Stomach (tissue), 4 donors: ENCODE data around the gene CHCHD6.

Experiments
- CTCF ChIP-seq, 7 experiments: fragments of 450-650 bp in 4 of 7; fragments of 200-600 bp in 3 of 7; sonication (generic) in 3 of 7; IDR thresholded peaks; one replicate each; pipeline ENCODE4 v1.5.1; 2016 to 2019; ENCODE audit warnings: antibody characterized with exemption in 7 of 7, control low read depth in 2 of 7, mild to moderate bottlenecking in 1 of 7
- EP300 ChIP-seq: sonication (generic); formaldehyde crosslinking; IDR thresholded peaks from one replicate; pipeline ENCODE4 v1.6.1; 2017; ENCODE audit warnings: antibody characterized with exemption
- POLR2A ChIP-seq, 4 donors: fragments of 450-650 bp; IDR thresholded peaks; one replicate each; pipeline ENCODE4 v1.6.1; 2016; ENCODE audit warnings: antibody characterized with exemption in 4 of 4, control low read depth in 2 of 4, mild to moderate bottlenecking in 1 of 4, moderate library complexity in 1 of 4

- TF ChIP-seq CTCF (IDR thresholded peaks at IDR 0.05) (no peak), POLR2A (IDR thresholded peaks at IDR 0.05) (no peak), EP300 (no peak)
These were observed 270.7 kb downstream of the CHCHD6 start for GRCh38 chr3:126974756-126975155.
